Activated gamma-delta T cell treated with Interleukin-2 at 50 U/mL for 16 hours (primary cell): ENCODE results near the gene PI4K2A.
A peak's percentile ranks its signal among the peaks of the same experiment; 100 is the strongest.

Source experiments
- DNase-seq: peaks from one replicate; pipeline ENCODE4 v3.0.0-alpha.2; 2020

Gene PI4K2A

DNA sequence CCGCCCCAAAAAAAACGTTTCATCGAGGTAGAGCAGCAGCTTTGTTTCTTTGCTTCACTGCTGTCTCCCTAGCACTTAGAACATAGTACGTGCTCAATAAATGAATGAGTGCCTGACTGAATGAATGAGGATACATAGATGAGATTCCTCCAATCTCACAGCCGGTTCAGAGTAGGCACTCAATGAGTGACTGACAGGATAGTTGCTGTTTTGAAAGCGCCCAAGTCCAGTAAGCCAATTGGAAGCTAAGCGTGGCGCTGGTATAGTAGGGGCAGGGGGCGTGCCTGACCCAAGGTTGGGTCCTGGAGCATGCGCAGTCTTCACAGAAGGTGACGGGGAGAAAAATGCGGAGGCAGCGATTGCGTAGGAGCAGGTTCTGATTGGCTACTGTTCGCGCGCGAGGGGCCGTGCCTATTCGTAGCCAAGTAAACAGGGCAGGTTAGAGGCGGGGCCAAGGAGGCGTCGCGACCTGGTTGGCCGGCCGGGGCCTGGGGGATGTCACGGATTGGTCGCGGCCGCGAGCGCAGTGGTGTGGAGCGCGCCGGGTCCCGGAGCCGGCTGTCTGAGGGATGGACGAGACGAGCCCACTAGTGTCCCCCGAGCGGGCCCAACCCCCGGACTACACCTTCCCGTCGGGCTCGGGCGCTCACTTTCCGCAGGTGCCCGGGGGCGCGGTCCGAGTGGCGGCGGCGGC is at the start of gene PI4K2A:
TSS of gene PI4K2A (plus strand) at position 498 of the 694 bp plus-strand sequence. CDS start at position 570, 72 bp downstream.
- peak; percentile 98 for DNase-seq

DNA sequence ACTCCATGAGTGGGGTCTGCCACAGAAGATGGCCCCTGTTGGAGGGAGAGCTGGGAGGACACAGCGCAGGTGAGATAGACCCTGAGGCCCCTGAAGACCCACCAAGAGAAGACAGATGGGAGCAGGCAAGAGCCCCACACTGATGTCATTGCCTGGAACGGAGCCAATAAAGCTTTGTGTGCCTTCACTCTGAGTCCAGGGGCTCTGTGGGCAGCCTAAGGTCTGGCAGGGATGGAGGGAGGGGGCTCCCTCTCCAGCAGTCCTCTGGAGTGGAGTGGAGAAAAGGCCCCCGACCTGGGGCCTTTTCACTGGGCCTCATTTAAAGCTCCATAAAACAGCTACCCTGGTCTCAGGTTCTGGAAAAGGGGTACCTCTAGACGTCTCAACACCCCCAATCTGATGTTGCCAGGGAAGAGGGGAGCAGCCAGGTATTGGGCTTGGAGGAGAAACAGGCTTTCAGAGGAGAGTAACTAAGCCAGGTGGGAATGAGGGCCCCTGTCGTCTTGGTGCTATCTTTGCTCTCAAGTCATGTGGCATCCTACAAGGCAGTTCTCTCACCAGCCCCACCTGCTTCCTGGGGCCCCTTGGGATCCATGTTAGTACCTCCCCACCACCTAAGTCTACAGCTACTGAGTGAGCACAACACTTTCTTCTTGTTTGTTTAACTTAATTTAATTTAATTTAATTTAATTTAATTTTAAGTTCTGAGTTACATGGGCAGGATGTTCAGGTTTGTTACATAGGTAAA is 49.5 kb upstream of the PI4K2A start:
- DNase-seq, result no peak

DNA sequence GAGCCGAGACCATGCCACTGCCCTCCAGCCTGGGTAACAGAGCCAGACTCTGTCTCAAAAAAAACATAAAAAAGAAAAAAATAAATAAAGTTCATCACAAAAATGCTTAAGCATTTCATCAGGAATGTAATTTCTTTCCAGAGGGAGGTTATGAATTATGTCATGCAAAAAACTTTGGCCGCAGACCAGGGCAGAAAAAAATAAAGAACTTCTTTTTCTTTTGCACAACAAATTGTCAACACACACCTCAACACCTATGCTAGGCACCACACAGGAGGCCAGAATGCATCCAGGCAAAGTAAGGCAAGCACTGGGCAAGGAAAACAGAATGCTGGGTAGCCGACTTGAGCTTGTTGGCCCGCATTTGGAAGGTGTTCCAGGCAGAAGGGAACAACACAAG is 47.0 kb upstream of the PI4K2A start:
- no peak for DNase-seq

DNA sequence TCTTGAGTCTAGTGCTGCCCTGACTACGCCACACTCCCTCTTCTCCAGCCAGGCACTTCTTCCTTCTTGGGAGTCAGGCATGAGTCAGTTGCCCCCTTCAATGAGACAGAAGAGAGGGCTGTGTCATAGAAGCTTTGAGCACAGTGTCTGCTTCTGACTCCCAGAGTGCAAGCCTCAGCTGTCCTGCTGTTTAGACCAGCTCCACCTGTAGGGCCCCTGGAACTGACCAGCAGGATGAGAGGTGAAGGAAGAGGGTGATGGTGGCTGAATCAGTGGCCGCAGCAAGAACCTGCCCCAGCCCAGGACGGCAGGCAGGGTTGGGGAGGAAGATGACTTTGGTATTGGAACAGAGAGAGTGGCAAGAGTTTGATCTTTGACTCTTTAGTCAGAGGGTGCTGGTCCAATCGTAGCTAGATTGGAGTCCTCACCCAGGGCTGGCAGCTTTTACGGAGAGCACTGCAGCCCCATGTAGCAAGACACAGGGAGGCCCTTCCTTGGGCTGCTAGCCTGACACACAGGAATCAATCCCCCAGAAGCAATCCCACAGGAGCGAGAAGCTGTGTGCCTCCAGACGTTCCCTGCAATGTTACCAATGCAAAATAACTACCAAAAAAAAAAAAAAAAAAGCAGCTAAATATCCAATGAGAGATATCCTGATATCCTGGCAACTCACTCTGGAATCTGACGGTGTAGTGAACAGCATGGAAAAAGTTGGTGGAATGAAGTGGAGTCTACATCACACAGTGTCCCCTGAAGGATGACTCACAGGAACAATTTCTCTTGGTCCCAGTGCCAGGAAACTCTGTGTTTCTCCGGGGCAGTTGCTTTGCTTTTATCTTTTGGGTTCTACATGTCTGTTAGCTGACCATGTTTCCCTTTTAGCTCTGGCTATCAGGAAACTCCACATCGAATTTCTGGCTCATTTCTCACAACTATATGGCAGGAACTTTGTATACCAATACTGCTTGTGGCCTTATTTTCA is 44.1 kb upstream of the PI4K2A start:
- DNase-seq, result no peak

DNA sequence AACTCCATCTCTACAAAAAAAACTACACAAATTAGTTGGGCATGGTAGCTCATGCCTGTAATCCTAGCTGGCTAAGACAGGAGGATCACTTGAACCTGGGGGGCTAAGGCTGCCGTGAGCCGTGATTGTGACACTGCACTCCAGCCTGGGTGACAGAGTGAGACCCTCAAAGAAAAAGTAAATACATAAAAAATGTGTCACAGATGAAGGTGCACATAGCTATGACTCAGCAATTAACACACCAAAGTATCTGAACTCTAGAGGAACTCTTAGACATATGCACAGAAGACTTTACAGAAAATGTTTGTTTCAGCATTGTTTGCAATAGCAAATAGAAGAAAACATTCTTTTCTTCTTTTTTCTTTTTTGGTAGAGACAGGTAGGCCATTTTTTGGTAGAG is 42.7 kb upstream of the PI4K2A start:
- DNase-seq, result no peak

DNA sequence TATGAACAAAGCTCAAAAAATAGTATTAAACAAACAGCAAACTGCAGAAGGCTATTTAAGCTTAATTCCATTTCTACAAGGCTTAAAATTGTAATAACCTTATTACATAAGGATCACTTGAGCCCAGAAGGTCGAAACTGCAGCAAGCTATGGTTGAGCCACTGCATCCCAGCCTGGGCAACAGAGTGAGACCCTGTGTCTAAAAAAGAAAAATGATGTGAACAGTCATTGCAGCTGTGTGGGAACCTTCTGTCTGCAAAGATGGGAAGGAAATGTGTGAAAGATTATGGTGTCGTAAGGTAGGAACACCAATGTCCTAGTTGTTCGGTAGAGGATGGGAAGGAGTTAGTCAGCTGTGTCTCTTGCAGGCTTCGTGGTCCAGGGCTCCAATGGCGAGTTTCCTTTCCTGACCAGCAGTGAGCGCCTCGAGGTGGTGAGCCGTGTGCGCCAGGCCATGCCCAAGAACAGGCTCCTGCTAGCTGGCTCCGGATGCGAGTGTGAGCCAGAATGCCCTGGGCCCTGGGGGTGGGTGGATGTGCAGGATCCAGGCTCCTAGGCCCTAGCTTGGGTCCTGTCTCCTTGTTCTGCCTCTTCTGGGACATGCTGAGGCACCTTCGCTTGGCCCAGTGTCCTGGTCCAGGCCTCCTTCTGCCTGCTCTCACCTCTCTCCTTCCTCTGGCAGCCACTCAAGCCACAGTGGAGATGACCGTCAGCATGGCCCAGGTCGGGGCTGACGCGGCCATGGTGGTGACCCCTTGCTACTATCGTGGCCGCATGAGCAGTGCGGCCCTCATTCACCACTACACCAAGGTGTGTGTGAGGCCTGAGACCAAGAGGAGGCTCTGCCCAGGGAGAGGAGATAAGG is 41.8 kb upstream of the PI4K2A start:
- no peak for DNase-seq

DNA sequence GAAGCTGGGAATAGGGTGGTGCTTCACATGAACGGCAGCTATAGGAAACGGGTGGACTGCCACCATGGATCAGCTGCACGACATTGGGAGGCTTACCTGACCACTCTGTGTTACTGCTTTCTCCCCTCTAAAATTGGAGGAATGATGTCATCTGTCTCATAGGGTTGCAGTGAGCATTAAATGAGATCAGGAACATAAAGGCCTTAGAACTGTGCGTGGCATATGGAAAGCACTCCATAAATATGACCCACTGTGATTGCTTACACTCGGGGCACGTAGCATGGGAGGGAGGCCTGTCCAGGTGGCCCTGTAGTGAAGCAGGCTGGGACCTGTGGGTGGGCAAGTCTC is 41.2 kb upstream of the PI4K2A start:
- no peak for DNase-seq

DNA sequence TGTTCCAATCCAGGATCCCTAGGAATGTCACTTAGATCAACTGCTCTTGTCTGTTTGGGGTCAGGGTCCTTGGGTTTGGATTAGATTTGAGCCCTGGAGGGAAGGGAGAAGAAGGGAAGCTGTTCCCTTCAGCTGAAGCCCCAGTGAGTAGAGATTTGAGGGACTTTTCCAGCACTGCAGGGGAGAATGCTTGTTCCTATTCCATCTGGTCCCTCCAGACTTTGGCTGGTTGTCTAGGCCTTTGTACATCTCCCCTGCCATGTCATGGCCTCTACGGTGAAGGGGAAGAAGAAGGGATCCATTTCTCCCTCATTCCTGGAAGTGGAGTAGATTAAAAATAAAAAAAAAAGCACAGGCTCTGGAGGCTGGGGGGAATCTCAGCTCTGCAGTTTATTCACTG is 39.9 kb upstream of the PI4K2A start:
- DNase-seq, result no peak

DNA sequence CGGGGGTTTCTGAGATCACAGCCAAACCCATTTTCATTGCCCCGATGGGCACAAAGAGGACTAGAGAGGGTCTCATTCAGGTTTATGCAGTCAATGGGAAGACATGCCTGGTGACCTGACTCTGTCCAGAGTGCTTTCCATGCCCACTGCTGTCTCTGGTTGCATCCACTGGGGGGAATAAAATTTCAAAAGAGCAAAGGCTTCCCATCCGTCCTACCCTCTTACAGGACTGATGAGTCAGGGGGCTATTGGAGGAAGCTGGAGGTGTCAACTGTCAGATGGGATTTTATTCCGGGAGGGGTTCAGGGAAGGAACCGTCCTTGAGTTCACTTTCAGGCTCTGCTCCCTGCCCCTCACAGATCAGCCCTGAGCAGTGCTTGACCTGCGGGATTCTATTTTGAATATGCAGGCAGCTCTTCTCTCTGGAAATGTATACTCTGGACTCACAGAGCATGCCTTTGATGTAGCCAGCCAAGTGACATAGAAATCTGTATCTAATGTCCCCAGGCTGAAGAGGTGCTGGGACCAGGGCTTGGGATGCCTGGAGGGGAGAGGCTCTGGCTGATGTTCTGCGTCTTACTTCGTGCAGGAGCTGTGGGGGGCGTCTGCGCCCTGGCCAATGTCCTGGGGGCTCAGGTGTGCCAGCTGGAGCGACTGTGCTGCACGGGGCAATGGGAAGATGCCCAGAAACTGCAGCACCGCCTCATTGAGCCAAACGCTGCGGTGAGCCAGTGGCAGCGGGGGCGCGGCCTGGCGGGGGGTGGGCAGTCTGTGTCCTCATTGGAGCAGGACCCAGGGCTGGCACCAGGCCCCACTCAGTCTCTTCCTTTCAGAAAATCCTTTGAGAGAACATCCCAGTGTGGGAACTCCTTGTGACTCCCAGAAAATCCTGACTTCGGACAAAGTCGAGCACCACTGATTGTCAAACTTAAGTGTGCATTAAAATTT is 38.9 kb upstream of the PI4K2A start:
- DNase-seq, result no peak

DNA sequence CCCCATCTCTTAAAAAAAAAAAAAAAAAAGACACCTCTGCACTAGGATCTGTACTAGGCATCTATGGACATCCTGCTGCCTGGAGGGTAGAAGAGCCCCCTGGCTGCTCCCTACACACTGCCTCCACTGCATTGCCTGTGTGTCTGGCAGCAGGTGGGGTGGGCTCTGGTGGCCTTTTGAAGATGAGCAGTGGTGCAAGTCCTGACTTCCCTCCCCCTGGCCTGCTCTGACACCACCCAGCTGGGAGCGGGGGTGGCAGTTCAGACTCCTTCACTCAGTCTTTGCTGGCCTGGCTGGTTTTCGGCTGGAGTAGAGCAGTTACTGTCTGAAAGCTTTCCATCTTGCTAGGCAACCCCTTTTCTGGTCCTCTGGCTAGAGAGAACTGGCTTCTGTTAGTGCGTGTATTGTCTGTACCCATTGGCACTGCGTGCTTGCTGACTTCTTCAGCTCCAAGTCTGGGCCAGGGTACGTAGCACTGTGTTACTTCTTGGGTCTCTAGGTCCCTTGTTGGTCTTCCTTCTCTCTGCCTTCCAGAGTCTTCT is 33.3 kb upstream of the PI4K2A start:
- no peak for DNase-seq

DNA sequence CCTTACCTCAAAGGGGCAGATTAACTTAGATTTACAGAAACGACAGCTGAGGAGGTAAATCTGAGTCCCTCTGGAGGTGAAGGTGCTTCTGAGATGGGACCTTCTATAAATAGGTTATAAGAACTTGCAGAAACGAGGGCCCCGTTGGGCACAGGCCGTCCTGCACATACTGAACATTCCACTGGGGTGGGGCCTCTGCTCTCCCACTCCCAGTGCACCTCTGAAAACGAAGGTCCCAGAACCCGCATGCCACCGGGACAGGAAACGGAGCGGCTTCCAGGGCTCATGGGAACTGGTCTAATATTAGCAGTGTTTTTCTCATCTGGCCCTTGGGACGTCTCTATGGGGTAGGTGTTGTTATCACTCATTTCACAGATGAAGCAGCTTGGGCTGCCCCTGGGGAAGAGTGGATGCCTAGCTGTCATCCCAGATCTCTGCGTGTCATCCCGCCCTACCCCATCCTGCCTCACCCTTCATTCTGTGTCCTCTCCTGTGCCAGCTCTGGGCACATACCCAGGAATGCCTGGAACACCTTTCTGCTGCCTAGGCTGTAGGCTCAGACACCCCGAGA is 31.4 kb upstream of the PI4K2A start:
- DNase-seq, result no peak

DNA sequence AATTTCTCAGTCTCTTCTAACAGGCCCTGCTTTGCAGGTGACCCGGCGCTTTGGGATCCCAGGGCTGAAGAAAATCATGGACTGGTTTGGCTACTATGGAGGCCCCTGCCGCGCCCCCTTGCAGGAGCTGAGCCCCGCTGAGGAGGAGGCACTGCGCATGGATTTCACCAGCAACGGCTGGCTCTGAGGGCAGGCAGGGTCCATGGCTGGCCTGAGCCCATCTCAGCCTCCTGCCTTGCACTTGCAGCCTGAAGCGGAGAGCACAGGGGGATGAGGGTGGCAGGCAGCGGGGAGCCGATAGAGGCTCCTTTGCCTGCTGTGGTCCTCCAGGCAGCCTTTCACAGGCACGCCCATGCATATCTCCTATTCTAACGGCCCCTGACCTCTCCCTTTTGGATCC is 29.0 kb upstream of the PI4K2A start:
- no peak for DNase-seq

DNA sequence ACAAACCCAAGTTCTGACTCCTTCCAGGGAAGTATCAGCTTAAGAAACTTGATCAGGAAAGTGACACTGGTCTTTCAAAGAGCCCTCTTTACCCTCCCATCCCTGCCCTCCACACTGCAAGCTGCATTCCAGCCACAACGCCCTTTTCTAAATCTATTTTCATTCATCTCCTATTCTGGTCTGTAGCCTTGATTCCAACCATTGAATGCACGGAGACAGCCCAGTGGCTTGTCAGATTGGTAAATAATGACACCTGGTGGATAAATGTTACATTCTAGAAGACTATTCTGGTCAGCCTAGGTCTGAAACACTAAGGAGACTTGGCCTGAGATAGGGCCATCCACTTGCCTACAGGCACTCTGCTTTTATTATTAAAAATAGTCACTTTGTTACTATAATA is 28.1 kb upstream of the PI4K2A start:
- DNase-seq, result no peak

DNA sequence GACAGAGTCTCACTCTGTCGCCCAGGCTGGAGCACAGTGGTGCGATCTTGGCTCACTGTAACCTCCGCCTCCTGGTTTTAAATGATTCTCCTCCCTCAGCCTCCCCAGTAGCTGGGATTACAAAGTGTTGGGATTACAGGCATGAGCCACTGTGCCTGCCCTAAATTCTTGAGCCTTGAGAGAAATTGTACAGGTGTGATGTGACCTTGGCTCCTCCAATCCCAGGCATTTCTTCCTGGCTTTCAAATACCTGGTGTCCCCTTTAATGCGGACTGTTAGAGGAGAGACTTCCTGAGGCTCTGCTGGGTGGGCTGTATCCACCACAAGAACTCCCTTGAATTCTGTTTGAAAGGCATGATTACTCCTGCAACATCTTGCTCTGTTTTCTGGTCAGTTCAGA is 22.2 kb upstream of the PI4K2A start:
- no peak for DNase-seq

DNA sequence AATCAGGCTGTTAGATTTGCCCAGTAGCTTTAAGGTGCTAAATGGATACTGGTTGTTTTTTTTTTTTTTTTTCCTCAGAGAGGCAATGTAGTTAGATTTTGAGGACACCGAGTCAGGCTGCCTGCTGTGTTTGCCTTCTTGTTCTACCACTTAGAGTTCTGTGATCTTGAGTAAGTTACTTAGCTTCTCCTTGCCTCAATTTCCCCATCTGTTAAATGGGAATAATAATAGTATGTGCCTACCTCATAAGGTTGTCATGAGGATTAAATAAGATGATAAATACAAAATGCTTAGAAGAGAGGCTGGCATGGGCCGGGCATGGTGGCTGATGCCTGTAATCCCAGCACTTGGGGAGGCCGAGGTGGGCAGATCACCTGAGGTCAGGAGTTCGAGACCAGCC is 21.7 kb upstream of the PI4K2A start:
- DNase-seq, result no peak

DNA sequence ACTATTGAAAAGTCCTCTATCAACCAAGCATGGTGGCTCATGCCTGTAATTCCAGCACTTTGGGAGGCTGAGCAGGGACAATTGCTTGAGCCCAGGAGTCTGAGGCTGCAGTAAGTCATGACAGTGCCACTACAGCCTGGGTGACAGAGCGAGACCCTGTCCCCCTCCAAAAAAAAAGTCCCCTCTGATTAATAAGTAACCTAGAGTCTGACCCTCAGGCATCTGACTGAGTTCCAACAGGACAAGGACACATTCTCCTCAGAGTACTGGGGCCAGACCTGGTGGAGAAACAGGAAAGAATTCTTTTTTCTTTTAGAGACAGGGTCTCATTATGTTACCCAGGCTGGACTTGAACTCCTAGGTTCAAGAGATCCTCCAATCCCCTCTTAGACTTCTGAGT is 17.2 kb upstream of the PI4K2A start:
- no peak for DNase-seq

DNA sequence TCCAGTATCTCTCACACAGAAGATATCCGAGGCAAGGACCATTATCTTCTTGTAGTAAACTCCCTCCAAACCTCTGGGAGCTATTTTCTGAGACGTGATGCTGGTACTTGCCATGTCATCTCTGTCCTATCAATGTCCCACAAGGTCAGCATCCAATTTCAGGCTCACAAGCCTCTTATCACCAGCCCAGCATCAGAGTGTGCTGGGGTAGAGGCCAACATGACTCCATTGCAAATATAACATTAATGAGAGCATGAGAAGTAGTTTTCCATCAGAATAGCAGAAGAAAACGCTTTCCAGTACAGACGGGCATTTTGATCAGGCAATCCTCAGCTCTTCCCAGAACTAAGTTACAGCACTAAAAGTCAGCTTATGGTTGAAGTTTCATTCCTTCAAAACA is 12.7 kb upstream of the PI4K2A start:
- no peak for DNase-seq

DNA sequence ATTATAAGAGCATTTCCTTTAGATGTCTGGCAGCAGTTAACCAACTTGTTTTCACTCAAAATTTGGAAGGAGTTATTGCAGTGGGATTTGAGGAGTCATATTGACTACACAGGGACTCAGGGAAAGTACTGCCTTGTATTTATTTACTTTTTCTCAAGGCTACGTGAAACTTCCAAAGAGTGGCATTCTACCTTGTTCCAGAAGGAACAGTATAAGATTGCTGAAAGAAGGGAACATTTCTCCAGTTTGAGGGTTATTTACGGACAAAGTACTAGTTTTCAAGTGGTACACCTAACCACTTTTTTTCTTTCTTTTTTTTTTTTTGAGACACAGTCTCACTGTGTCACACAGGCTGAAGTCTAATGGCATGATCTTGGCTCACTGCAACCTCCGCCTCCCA is 12.2 kb upstream of the PI4K2A start:
- no peak for DNase-seq

DNA sequence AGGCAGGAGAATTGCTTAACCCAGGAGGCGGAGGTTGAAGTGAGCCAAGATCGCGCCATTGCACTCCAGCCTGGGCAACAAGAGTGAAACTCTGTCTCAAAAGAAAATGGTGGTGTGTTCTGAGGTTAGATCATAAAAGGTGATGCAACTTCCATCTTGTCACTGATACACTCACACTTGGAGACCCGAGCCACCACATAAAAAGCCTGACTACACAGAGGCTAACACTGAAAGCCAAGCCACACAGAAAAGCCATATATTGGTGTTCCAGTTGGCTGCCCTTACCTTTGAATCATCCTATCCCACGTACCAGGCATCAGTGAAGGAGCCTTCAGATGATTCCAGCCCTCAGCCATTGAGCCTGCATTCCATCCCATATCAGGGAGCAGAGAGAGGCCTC is 11.2 kb upstream of the PI4K2A start:
- DNase-seq, result no peak

DNA sequence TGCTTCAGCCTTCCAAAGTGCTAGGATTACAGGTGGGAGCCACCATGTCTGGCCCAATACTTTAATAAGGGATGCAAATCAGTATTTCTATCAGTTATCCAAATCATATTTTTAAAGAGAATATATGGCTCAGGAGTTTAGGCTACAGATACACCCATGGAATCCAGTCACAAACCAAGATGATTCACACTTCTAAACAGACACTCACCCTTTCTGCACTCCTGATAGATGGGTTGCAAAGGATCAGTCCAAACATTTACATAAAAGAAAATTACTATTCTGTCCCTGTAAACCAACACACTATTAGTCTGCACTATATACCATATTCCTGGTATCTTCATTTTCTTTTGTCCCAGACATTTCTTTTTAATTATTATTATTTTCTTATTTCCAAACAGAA is 9.4 kb upstream of the PI4K2A start:
- no peak for DNase-seq
